K562 (cell line): ENCODE results near the gene SLC25A18. TPM values are rescaled to one million over a fixed set of nuclear protein-coding genes. Genes with fewer than 3 reads are reported as not detected.

Source experiments
- HMG20A ChIP-seq: fragments of 450-650 bp; formaldehyde crosslinking; conservative IDR thresholded peaks from 2 replicates; pipeline ENCODE4 v1.4.0; 2020; ENCODE audit warnings: mild to moderate bottlenecking, mixed read lengths
- KDM4B ChIP-seq, 2 experiments: fragments of 450-650 bp in 1 of 2; sonication (generic) in 1 of 2; IDR thresholded peaks; 2 replicates each; pipeline ENCODE4 v1.6.1; 2016 to 2017; ENCODE audit warnings: borderline replicate concordance in 2 of 2, antibody characterized with exemption in 1 of 2, low read depth in 1 of 2, mild to moderate bottlenecking in 1 of 2
- MBD2 ChIP-seq: sonication (generic); IDR thresholded peaks from 2 replicates; pipeline ENCODE4 v1.6.1; 2016; ENCODE audit warnings: low read depth, borderline replicate concordance
- MLLT1 ChIP-seq, 2 experiments: fragments of 450-650 bp; IDR thresholded peaks; 2 replicates each; pipeline ENCODE4 v1.6.1; 2016
- MTA2 ChIP-seq: fragments of 450-650 bp; IDR thresholded peaks from 2 replicates; pipeline ENCODE4 v1.6.1; 2016; ENCODE audit warnings: low read depth
- MYBL2 ChIP-seq, 2 experiments: fragments of 450-650 bp in 1 of 2; sonication (generic) in 1 of 2; formaldehyde crosslinking in 1 of 2; IDR thresholded peaks; 2 replicates each; pipeline versions ENCODE4 v1.6.1 to v1.8.1; 2017 to 2022; ENCODE audit warnings: borderline replicate concordance in 1 of 2, inconsistent platforms in 1 of 2, low read depth in 1 of 2, mild to moderate bottlenecking in 1 of 2, missing genetic modification reagents in 1 of 2, moderate library complexity in 1 of 2
- PATZ1 ChIP-seq: fragments of 250-450 bp; sonication (Bioruptor Pico); IDR thresholded peaks from 2 replicates; pipeline ENCODE4 v1.5.0; 2020; ENCODE audit warnings: mild to moderate bottlenecking, borderline replicate concordance
- PCBP2 ChIP-seq: fragments of 200-400 bp; formaldehyde crosslinking; IDR thresholded peaks from 2 replicates; pipeline ENCODE4 v1.6.1; 2018; ENCODE audit warnings: low read length, low read depth, mild to moderate bottlenecking, moderate library complexity; ENCODE audit not compliant: poor library complexity, severe bottlenecking
- SREBF1 ChIP-seq: fragments of 150-350 bp; IDR thresholded peaks from 2 replicates; pipeline ENCODE4 v1.6.1; 2014; ENCODE audit warnings: antibody characterized with exemption, low read depth, low read length, borderline replicate concordance
- ZBTB43 ChIP-seq: sonication (generic); formaldehyde crosslinking; IDR thresholded peaks from 2 replicates; pipeline ENCODE4 v1.8.0; 2023; ENCODE audit warnings: mild to moderate bottlenecking, missing genetic modification reagents
- ZNF253 ChIP-seq: fragments of 250-450 bp; sonication (Bioruptor Pico); conservative IDR thresholded peaks from 2 replicates; pipeline ENCODE4 v1.6.1; 2021; ENCODE audit warnings: mild to moderate bottlenecking
- ZNF609 ChIP-seq: sonication (generic); formaldehyde crosslinking; IDR thresholded peaks from 2 replicates; pipeline ENCODE4 v1.8.1; 2023; ENCODE audit warnings: missing genetic modification reagents, mild to moderate bottlenecking, borderline replicate concordance
- ZNF644 ChIP-seq: fragments of 200-800 bp; sonication (Bioruptor generic); IDR thresholded peaks from 2 replicates; pipeline ENCODE4 v1.6.1; 2016; ENCODE audit warnings: low read depth, missing genetic modification characterization, missing compliant biosample characterization
- polyA plus RNA-seq, 8 experiments: library from polyadenylated mRNA; depleted of rRNA in 4 of 8; stranded (reverse) in 5 of 8; unstranded in 3 of 8; fragments of >200 nt; fragmentation: Nextera tagmentation in 2 of 8; fragmentation: Illumina TruSeq in 1 of 8; extraction: Ambion mirVana in 2 of 8; extraction: Trizol in 1 of 8; gene quantifications; 2 replicates each; pipeline versions ENCODE4 v1.2.1 to v1.2.3, GENCODE V29; 2011 to 2014; ENCODE audit warnings: inconsistent platforms in 1 of 8, missing spikeins in 1 of 8
- total RNA-seq, 7 experiments: library from RNA; depleted of rRNA in 6 of 7; stranded (reverse); fragments of >200 nt in 6 of 7; fragmentation: Illumina TruSeq in 2 of 7; extraction: Trizol in 2 of 7; gene quantifications; 2 replicates each; pipeline versions ENCODE4 v1.2.1 to v1.2.3, GENCODE V29; 2011 to 2021; ENCODE audit warnings: low replicate concordance in 1 of 7
- TF ChIP-seq, protein P1 (sequence below): fragments of 250-450 bp; sonication (Bioruptor Pico); IDR thresholded peaks from 2 replicates; pipeline ENCODE4 v1.4.0; 2020; ENCODE audit warnings: mild to moderate bottlenecking

The SLC25A18 gene
- total and polyA plus RNA-seq, 9 of the 15 experiments (the other 6 are each of a cell fraction or from before 2014, with no cell fraction given) = 0.04 TPM; not detected in 8

GRCh38 chr22:17633217-17633997 lies 70.1 kb downstream of the SLC25A18 start (continued):
- no peak for TF ChIP-seq PATZ1 (CRISPR knock-in tag)
- TF ChIP-seq, protein P1, sequence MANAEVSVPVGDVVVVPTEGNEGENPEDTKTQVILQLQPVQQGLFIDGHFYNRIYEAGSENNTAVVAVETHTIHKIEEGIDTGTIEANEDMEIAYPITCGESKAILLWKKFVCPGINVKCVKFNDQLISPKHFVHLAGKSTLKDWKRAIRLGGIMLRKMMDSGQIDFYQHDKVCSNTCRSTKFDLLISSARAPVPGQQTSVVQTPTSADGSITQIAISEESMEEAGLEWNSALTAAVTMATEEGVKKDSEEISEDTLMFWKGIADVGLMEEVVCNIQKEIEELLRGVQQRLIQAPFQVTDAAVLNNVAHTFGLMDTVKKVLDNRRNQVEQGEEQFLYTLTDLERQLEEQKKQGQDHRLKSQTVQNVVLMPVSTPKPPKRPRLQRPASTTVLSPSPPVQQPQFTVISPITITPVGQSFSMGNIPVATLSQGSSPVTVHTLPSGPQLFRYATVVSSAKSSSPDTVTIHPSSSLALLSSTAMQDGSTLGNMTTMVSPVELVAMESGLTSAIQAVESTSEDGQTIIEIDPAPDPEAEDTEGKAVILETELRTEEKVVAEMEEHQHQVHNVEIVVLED = no peak
- no peak for TF ChIP-seq MYBL2 (IDR thresholded peaks at IDR 0.05; ENCODE audit: low read depth)
- TF ChIP-seq MYBL2 (CRISPR knock-in tag; IDR thresholded peaks at IDR 0.05; ENCODE audit: borderline replicate concordance) = no peak
- no peak for TF ChIP-seq HMG20A (CRISPR knock-in tag)
- no peak for TF ChIP-seq KDM4B (IDR thresholded peaks at IDR 0.05; ENCODE audit: borderline replicate concordance in 2 of 2, low read depth in 1 of 2)
- TF ChIP-seq MTA2 = no peak
- peak; percentile 46 for TF ChIP-seq ZNF644
- no peak for TF ChIP-seq MBD2
- TF ChIP-seq ZNF253 (CRISPR knock-in tag) = no peak
- no peak for TF ChIP-seq ZBTB43
- no peak for TF ChIP-seq ZNF609 (CRISPR knock-in tag)
- no peak for TF ChIP-seq SREBF1
- TF ChIP-seq PCBP2 = no peak
- TF ChIP-seq MLLT1 (IDR thresholded peaks at IDR 0.05) = peak in 1 of 2 experiments; percentile 37; a peak in 1 of 4 replicates
